ENCODE measurements around the gene DPP10. TPM values are rescaled to one million over a fixed set of nuclear protein-coding genes. Genes with fewer than 3 reads are reported as not detected.

DPP10 gene
- total RNA-seq, 1 donor from 2014 or later = 0.33 TPM

DNA sequence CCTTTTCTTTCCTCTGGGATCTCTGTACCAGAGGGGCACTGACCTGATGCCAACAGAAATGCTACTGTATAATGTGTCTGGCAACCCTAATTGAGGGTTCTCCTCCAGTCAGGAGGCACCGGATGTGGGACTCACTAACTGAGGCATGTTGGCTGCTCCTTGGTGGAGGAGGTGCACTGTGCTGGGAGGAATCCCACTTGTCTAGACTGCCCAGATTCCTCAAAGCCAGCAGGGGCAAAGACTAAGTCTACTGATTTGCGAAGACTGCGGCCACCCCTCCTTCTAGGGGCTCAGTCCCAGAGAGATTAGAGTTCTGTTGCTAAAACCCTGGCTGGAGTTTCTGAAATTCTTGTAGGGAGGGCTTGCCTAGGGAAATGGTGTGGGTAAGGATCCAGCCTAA, 1192.1 kb downstream of the DPP10 start:
- DNase-seq (ENCODE audit: low spot score) = no peak
- ATAC-seq = no peak

DNA sequence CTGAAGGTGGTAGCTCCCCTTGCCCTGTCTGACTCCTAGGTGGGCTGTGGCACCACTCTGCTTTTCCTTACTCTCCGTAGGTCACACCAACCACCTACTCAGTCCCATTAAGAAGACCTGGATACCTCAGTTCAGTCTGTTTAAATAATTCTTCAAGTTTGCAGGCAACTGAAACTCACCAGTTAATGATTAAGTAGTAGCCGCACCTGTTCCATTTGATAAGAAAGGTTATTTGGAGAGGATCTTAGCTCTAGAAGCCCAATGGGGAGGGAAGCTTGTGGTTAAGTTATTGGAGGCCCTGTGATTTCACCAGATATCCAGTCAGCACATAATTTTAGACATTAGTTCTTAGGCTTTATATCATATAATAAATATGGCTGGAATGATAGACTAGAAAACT, 1193.0 kb downstream of the DPP10 start:
- ATAC-seq (no peak), DNase-seq (ENCODE audit: low spot score) (no peak)

DNA sequence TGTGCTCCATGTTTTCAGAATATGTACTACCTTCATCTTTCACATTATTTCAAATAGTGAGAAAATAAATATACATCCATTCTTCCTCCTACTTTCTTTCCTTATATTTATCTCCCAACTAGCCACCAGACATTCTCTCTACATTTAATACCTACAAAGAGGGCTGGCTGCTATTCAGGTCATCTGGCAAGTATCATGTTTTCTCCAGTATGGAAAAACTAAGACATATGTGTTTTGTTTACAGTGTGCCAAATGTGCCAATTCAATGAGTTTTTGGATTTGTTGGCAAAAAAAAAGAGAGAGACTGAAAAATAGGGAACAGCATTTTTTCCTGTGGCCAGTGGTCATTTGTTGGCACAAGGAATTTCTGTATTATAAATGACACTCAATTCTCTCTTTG, 1207.3 kb downstream of the DPP10 start:
- no peak for ATAC-seq
- no peak for DNase-seq (ENCODE audit: low spot score)

DNA sequence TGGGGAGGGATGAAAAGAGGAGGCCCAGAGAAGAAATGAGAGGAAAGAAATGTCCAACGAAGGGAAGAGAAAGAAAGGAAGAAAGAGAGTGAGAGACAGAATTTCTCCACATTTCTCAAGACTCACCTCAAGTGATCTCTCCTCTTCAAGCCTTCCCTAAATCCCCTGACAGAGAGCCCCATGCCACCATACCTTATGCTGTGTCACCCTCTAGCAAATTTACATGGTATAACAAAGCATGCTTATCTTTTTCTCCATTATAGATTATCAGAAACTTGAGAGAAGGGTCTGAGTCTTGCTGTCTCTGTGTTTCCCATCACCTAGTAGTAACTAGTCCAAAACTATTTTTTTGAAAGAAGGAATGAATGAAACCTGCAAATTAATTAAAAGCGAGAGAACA, 1208.4 kb downstream of the DPP10 start:
- ATAC-seq = no peak
- no peak for DNase-seq (ENCODE audit: low spot score)

DNA sequence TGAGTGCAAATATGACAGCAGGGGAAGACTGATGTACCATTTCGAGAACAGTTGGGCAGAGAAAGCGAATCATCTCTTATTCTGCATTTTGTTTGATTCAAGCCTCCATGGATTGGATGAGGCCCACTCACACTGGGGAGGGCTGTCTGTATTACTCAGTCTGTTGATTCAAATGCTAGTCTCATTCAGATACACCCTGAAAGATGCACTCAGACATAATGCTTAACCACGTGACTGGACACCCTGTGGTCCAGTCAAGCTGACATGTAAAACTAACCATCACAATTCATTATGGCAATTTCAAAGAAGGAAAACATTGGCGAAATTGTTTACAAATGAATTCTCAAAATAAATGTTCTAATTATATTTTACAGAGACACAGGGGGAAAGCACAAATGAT, 1210.2 kb downstream of the DPP10 start:
- DNase-seq (ENCODE audit: low spot score) = no peak
- no peak for ATAC-seq

DNA sequence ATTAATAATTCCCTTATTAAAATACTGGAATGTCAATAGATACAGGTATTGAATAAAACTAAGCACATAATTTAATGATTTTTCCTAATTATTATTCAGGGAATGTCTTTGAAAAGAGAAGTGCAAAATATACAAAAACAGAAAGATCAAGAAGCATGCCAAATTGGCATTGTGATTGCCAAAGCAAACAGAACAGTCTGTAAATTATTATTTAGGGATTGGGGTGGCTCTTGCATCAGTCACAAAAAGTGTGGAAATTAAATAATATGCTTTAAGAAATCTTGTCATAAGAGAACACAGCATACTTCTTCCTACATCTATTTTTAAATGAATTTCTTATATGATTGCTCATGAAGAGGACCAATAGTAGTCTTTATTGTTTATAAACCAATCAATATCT, 1211.9 kb downstream of the DPP10 start:
- ATAC-seq (no peak), DNase-seq (ENCODE audit: low spot score) (no peak)

DNA sequence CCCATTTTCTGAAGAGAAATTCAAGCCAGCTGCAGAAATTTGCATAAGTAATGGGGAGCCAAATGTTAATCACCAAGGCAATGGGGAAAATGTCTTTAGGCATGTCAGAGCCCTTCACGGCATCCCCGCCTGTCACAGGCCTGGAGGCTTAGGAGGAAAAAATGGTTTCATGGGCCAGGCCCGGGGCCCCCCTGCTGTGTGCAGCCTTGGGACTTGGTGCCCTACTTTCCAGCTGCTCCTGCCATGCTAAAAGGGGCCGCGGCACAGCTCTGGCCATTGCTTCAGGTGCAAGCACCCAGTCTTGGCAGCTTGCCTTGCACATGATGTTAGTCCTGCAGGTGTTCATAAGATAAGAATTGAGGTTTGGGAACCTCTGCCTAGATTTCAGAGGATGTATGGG, 1235.7 kb downstream of the DPP10 start:
- DNase-seq (ENCODE audit: low spot score) (no peak), ATAC-seq (no peak)

DNA sequence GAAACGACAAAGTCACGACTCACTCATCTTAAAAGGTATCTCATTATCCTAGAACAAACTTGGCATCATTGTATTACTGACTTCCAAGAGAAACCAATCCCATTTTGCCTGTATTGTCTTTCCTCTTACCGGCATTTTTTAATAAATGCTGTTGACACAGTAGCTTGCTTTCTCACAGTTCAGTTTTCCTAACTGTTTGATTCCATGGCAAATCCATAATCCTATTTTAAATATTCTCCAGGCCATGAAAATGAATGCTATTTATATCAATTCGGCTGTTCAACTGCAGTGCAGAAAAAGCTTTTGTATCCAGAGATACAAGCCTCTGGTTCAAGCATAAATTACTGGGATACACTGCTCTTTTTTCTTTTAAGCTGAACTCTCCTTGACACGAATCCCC, 1241.9 kb downstream of the DPP10 start:
- no peak for DNase-seq (ENCODE audit: low spot score)
- ATAC-seq = no peak

DNA sequence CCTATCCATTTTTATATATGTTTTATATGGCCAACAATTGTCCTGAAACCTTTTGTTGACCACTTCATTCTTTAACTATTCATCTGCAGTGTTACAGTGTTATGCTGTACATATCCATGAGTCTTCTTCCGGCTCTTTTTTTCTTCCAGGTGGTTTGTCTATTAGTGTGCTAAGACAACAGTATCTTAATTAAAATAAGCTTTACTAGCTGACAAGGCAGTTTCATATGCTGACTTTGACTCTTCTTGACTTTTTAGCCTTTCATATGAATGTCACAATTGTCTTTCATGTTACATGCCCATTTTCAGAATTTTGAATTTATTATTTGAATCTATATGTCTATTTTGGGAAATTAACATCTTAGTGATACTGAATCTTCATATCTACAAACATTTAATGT, 1249.0 kb downstream of the DPP10 start:
- ATAC-seq (no peak), DNase-seq (ENCODE audit: low spot score) (no peak)

DNA sequence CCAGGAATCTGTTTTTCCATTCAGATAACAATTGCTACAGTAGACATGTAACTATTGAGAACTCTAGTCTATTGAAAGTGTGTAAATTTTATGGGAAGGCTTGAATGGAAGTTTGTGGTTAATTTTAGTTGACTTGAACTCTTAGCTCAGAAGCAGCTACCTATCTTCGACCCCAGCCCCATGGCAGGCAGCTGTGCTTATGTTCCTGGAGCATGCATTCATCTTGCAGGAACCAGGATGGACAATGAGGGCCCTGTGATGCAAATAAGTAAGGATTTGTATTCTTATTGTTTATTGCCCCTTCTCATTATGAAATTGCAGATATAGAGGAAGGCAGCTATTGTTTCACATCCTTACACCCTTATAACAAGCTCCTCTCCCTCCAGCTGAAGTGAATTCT, 1252.2 kb downstream of the DPP10 start:
- DNase-seq (ENCODE audit: low spot score) (no peak), ATAC-seq (no peak)

DNA sequence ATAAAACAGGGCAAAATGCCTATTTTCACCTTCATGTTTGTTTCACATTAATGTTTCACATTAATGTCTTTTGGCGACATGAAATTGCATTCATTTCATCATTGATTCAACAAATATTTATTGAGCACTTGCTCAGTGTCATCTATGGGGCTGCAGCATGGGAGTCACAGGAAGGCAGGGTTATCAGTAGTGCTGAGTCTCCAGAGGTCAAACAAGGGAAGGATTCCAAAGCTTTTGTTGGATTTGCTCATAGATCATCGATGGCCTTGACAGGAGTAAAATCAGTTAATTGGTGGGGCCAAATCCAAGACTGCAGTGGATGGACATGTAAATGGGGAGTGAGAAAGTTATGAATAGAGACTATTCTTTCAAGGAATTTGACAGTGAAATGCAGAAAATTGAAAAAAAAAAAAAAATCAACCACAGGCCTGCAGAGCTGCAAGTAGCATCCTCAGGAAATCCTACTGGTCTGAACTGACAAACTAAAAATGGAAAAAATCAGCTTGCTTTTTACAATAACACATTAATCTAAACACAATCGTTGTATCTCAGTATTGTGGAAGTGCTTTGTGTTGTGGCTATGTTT, 1290.8 kb downstream of the DPP10 start:
- ATAC-seq = no peak

DNA sequence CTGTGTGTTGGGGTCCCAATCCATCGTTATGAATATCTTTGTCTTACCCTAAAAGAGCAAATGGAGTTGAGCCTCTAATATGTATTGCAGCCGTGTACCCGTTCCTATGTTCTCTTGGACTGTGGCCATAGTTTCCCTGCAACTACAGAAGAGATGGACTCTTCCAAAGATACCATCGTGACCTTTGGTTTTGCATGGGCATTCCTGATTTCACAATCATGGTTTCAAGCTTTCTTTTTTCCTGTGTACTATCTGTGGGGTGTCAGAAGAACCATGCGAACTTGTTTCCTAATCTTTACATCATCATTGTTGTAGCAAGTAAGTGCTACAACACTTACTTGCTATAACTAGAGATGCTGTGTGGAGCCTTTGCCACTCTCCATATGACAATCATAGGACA, 1295.7 kb downstream of the DPP10 start:
- ATAC-seq = no peak
- DNase-seq (ENCODE audit: low spot score) = no peak

More for the DNA sequence above, 1290.8 kb downstream of the DPP10 start:
- DNase-seq (ENCODE audit: low spot score) = no peak

DNA sequence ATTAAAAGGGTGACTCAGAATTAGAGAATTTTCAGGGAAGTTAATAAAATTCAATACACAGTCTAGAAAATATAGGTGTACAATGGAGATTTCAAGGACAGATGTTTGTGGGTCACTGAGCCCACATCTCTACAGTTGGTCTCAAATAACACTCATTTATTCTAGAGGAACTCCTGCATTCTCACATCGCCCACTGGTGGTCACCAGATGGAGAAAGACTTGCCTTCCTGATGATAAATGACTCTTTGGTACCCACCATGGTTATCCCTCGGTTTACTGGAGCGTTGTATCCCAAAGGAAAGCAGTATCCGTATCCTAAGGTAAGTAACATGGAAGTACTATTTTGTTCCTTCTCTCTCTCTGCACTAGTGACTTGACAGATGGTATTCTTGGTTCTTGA, 1297.1 kb downstream of the DPP10 start:
- DNase-seq (ENCODE audit: low spot score) = no peak

DNA sequence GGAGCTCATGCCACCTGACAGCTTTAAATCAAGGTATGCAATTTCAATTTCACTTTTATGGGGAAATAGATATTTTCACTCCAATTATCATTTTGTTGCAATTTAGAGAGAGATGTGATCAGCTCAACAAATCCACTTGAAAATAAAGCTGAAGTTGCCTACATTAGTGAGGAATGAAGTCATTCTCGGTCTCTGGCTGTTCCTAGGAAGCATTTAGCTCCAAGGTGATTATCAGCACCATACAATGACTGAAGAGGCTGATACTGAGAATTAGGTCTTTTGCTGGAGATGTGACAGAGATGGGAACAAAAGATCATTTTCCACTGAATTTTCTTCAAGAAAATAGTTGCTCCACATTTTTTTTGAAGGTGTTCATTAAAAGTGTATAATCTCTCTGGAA, 1303.7 kb downstream of the DPP10 start:
- no peak for ATAC-seq
- DNase-seq (ENCODE audit: low spot score) = no peak

More for the DNA sequence above, 1297.1 kb downstream of the DPP10 start:
- ATAC-seq = no peak

DNA sequence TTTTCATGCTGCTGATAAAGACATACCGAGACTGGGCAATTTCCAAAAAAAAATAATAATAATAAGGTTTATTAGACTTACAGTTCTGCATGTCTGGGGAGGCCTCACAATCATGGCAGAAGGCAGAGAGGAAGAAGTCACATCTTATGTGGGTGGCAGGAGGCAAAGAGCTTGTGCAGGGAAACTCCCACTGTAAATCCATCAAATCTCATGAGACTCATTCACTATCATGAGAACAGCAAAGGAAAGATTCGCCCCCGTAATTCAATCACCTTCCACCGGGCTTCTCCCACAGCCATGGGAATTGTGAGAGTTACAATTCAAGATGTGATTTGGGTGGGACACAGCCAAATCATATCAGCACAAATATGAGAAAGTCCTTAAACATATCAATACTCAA, 1314.8 kb downstream of the DPP10 start:
- ATAC-seq (no peak), DNase-seq (ENCODE audit: low spot score) (no peak)

DNA sequence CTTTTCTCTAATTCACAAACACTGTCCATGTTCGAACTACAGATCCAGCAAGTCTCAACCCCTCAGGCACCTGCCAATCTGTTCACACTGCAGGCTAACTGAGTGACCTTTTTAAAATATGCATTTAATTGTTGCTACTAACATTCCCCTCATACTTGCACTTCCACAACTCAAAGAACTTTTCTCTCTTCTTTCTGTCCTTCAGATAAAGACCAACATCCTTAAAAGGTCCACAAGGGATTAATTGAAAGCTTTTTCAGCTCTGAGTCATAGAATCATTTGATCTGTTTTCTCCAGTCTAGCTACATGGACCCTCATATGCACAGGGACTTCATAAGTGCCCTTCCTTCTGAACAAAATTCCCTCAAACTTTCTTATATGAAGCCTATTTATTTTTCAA, 1321.2 kb downstream of the DPP10 start:
- ATAC-seq = no peak

DNA sequence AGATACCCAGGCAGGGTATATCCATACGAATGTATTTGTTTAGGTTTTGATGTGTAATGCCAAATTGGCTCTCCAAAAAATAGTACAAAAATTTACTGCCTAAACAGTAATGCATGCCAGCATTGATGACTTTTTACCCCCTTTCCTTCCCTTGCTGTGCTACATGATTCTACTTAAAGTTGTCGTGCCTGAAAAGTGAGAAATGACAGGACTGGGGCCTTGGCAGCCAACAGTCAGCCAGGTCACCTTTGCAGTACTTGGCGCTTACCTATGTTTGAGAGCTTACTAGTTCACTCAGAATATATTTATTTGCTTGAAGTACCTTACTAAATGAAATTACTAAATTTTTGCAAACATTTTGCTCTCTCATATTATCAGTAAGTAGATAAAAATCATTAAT, 1329.1 kb downstream of the DPP10 start:
- DNase-seq (ENCODE audit: low spot score) = no peak
- ATAC-seq = no peak

More for the DNA sequence above, 1321.2 kb downstream of the DPP10 start:
- no peak for DNase-seq (ENCODE audit: low spot score)

DNA sequence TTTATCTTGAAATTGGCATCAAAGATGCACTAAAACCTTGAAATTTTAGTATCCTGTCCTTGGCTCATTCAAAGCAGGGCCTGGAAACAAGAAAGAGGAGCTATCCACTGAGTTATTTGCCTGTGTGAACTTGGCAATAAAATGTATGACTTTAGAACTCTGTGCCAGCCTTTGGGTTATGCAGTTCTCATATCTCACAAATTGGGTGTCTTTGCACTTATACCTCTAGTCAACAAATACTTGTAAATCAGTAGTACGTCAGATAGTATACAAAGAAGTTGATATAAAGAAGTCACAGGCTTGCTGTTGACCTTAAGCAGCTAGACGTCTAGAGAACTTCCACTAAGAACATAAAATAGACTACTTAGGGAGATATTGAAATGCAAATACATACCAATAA, 1331.9 kb downstream of the DPP10 start:
- no peak for ATAC-seq
- no peak for DNase-seq (ENCODE audit: low spot score)

DNA sequence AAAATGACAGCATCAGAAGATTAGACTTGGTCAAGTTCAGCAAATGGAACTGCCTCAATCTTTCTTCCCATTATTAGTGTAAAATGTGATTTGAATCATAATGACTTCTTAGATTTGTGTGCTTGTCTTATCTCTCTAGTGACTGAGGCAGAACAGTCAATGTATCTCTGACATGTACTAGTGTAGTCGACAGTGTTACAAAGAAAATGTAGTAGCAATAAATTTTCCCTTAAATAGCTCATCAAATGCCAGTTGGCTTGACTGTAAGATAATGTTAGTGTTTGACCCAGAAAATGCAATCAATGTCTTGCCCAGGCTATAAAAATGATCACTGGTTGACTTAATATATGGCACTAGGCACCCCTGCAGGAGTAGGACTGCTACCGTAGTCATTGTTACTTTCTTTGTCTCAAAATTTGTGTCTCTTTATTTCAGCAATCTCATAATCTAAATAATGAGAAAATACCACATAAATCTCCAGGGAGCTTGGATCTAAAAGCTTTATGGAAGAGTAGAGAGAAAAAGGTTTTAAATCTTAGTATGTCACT, 1336.7 kb downstream of the DPP10 start:
- ATAC-seq (no peak), DNase-seq (ENCODE audit: low spot score) (no peak)

DNA sequence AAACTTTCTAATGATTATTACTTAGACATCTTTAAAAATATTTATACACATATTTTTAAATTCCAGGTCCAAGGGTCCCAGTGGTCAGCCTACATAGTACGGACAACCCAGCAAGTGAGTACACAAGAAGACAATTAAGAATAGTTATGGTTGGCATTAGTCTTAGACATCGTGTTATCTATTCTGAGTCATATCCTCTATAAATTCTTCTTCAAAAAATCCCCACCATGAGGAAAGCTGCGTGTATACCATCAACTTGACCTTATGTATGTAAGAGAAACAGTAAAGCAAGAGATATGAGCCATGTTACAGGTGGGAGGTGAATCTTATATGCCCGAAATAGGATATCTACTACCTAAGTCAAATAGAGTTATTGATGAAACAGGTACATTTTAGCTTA, 1339.8 kb downstream of the DPP10 start:
- ATAC-seq = no peak
- no peak for DNase-seq (ENCODE audit: low spot score)

DNA sequence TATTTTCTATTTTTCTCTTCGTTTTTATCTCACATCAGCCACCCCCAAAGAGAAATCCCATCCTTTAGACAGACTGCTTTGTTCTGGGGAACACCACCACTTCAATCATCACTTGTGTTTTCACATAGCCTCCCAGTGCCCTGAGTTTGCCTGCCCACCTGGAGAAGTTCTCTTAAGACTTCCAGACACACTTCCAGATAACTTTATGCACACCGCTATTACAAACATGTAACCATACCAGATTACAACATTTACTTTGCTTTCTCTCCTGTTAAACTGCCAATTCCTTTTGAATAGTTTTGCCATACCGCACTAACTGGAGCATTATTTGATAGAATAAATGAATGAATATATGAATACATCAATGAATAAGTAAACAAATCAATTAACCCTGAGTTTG, 1353.6 kb downstream of the DPP10 start:
- no peak for DNase-seq (ENCODE audit: low spot score)
- ATAC-seq = no peak

DNA sequence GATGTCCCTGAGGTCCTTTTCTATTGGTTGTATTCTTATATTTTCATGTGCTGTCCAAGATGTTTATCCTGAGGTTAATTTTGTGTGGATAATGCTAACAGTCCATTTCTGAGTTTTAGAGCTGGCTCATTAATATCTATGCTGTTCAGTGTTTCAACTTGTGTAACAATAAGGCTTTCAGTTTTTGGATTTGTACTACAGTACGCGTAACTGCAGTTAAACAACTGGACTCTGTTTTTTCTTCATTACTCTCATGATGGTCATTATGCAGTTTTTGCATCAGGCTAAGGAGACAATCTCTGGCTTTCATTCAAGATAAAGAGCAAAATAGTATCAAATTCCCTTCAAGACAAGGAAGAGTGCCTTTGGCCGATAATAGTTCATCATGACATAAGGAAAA, 1364.8 kb downstream of the DPP10 start:
- ATAC-seq (no peak), DNase-seq (ENCODE audit: low spot score) (no peak)

DNA sequence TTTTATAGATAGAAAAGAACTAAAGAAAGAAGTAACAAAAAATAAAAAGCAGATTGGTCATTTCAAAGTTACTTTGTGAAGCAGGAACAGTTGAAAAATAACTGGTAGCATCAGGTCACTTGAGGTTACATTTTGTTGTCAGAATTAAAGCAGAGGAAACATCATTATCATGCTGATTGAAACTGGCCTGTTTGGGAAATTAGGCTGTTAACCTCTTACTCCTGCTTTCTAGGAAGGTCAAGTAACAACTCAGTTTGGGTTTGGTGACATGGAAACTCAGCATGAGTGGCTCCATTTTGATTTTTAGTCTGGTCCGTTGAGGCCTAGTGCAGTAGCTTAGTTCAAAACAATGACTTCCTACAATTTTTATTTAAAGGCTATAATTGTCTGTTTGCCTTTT, 1383.5 kb downstream of the DPP10 start:
- no peak for DNase-seq (ENCODE audit: low spot score)
- ATAC-seq = no peak
